Measurements from ENCODE around the gene SERHL2. TPM values are rescaled to one million over a fixed set of nuclear protein-coding genes. Genes with fewer than 3 reads are reported as not detected.

SERHL2 gene
- total RNA-seq, 1 experiment from 2014 or later, result 0.20 TPM

Other genes starting within 250 kb of the SERHL2 start
- not detected in 2 replicates for gene NFAM1, start 121.6 kb upstream of the SERHL2 start, total RNA-seq (2014; rRNA removed; shearing (Covaris generic); ENCODE audit: low replicate concordance)
- gene RRP7A, start 34.2 kb upstream of the SERHL2 start, total RNA-seq (2014; rRNA removed; shearing (Covaris generic); ENCODE audit: low replicate concordance), result 60.5 and 99.6 TPM in 2 replicates
- 16.3 and 17.7 TPM in 2 replicates for gene POLDIP3, start 60.9 kb downstream of the SERHL2 start, total RNA-seq (2014; rRNA removed; shearing (Covaris generic); ENCODE audit: low replicate concordance)
- gene ATP5MGL, start 86.6 kb downstream of the SERHL2 start, total RNA-seq (2014; rRNA removed; shearing (Covaris generic); ENCODE audit: low replicate concordance), result not detected in 2 replicates
- gene CYB5R3, start 95.4 kb downstream of the SERHL2 start, total RNA-seq (2014; rRNA removed; shearing (Covaris generic); ENCODE audit: low replicate concordance), result 48.3 and 76.3 TPM in 2 replicates
- 9.1 and 17.9 TPM in 2 replicates for gene A4GALT, start 166.9 kb downstream of the SERHL2 start, total RNA-seq (2014; rRNA removed; shearing (Covaris generic); ENCODE audit: low replicate concordance)

All from MG63 (cell line).